Caco-2 (cell line): ENCODE data around the gene KIF3A. TPM values are rescaled to one million over a fixed set of nuclear protein-coding genes. Genes with fewer than 3 reads are reported as not detected.

Source experiments
- BruUV-seq: library from RNA; stranded (reverse); fragments of 400-500 nt; replicated peaks from 2 replicates; lab custom pipeline; 2021; lab: Mats Ljungman, UMichigan
- CTCF ChIA-PET: fragments of 300-600 bp; sonication (Branson Sonifier 250); formaldehyde crosslinking; loops from one replicate; lab custom pipeline; 2022; ENCODE audit warnings: antibody characterized with exemption; lab: Charles Lee
- POLR2A ChIA-PET: fragments of 300-600 bp; sonication (Branson Sonifier 250); formaldehyde crosslinking; loops from one replicate; lab custom pipeline; 2022; ENCODE audit warnings: antibody characterized with exemption; lab: Charles Lee
- DNase-seq, 2 experiments: peaks; one replicate each; pipeline versions ENCODE4 v3.0.0 to v3.0.0-alpha.2; 2020 to 2022
- H3K27me3 ChIP-seq: replicated peaks from 2 replicates; pipeline ENCODE4 v1.6.0; 2011; ENCODE audit warnings: low read length; ENCODE audit not compliant: control insufficient read depth, insufficient read depth
- H3K36me3 ChIP-seq: 2 replicates; pipeline ENCODE4 v1.5.1; 2011; ENCODE audit warnings: low read length; ENCODE audit not compliant: control insufficient read depth, insufficient read depth
- H3K4me1 ChIP-seq: fragments of 250-450 bp; sonication (Bioruptor Pico); 2 replicates; pipeline ENCODE4 v1.5.1; 2020; ENCODE audit warnings: mild to moderate bottlenecking
- H3K4me3 ChIP-seq: 2 replicates; pipeline ENCODE4 v1.5.1; 2011; ENCODE audit warnings: low read depth, mild to moderate bottlenecking, control low read depth, low read length
- H3K9me3 ChIP-seq: fragments of 250-450 bp; sonication (Bioruptor Pico); 2 replicates; pipeline ENCODE4 v1.5.1; 2020; ENCODE audit warnings: mild to moderate bottlenecking, moderate library complexity
- H3K27ac Mint-ChIP-seq: one replicate; pipeline ENCODE4 v1.8.0; 2022; ENCODE audit warnings: mixed read lengths; ENCODE audit not compliant: unreplicated experiment
- H3K27me3 Mint-ChIP-seq: one replicate; pipeline ENCODE4 v1.8.0; 2022; ENCODE audit warnings: mixed read lengths; ENCODE audit not compliant: insufficient read depth, unreplicated experiment
- H3K36me3 Mint-ChIP-seq: one replicate; pipeline ENCODE4 v1.8.0; 2022; ENCODE audit warnings: mild to moderate bottlenecking, mixed read lengths; ENCODE audit not compliant: insufficient read depth, unreplicated experiment
- H3K4me1 Mint-ChIP-seq: one replicate; pipeline ENCODE4 v1.8.0; 2022; ENCODE audit warnings: low read depth, mixed read lengths; ENCODE audit not compliant: unreplicated experiment
- H3K4me3 Mint-ChIP-seq: one replicate; pipeline ENCODE4 v1.8.0; 2022; ENCODE audit warnings: mild to moderate bottlenecking, moderate library complexity, mixed read lengths; ENCODE audit not compliant: unreplicated experiment
- H3K9me3 Mint-ChIP-seq: one replicate; pipeline ENCODE4 v1.8.0; 2022; ENCODE audit warnings: mixed read lengths; ENCODE audit not compliant: unreplicated experiment
- intact Hi-C: fragments of 100-400 bp; cut with micrococcal nuclease; formaldehyde crosslinking; loops from one replicate; pipeline ENCODE4 v1.10.0; 2022; ENCODE audit not compliant: unreplicated experiment
- total RNA-seq: library from RNA; stranded (reverse); gene quantifications from 2 replicates; pipeline ENCODE4 v1.2.3, GENCODE V29; 2022
- TF ChIP-seq, protein P1 (sequence below), 2 experiments: fragments of 200-600 bp in 1 of 2; IDR thresholded peaks; 1 replicate in 1 of 2; 2 replicates in 1 of 2; pipeline versions ENCODE4 v1.5.1 to v1.8.0; 2011 to 2022; ENCODE audit warnings: antibody characterized with exemption in 1 of 2, control low read depth in 1 of 2, inconsistent platforms in 1 of 2, low read depth in 1 of 2, low read length in 1 of 2, mild to moderate bottlenecking in 1 of 2, moderate library complexity in 1 of 2; ENCODE audit not compliant: insufficient read depth in 1 of 2, severe bottlenecking in 1 of 2, unreplicated experiment in 1 of 2

KIF3A gene
- total RNA-seq, 1 experiment from 2014 or later, result 12.7 TPM

GRCh38 chr5:132680780-132681475 lies 56.4 kb downstream of the KIF3A start:
- no TSS peak for BruUV-seq
- no peaks in the 10 kb centered on the region for H3K27me3 ChIP-seq
- no peak overlapping the region for H3K4me3 ChIP-seq
- H3K27ac Mint-ChIP-seq, result no peak overlapping the region
- no peaks in the 10 kb centered on the region for H3K9me3 ChIP-seq
- CTCF ChIA-PET, result no interaction called here
- no peaks in the 10 kb centered on the region for H3K27me3 Mint-ChIP-seq
- TF ChIP-seq, protein P1, sequence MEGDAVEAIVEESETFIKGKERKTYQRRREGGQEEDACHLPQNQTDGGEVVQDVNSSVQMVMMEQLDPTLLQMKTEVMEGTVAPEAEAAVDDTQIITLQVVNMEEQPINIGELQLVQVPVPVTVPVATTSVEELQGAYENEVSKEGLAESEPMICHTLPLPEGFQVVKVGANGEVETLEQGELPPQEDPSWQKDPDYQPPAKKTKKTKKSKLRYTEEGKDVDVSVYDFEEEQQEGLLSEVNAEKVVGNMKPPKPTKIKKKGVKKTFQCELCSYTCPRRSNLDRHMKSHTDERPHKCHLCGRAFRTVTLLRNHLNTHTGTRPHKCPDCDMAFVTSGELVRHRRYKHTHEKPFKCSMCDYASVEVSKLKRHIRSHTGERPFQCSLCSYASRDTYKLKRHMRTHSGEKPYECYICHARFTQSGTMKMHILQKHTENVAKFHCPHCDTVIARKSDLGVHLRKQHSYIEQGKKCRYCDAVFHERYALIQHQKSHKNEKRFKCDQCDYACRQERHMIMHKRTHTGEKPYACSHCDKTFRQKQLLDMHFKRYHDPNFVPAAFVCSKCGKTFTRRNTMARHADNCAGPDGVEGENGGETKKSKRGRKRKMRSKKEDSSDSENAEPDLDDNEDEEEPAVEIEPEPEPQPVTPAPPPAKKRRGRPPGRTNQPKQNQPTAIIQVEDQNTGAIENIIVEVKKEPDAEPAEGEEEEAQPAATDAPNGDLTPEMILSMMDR (IDR thresholded peaks at IDR 0.05; ENCODE audit: insufficient read depth in 1 of 2, low read depth in 1 of 2, low read length in 1 of 2, severe bottlenecking in 1 of 2, unreplicated experiment in 1 of 2), result no peak
- POLR2A ChIA-PET, result no interaction called here
- no peak for DNase-seq
- no peaks in the 10 kb centered on the region for H3K4me1 Mint-ChIP-seq
- no peaks in the 10 kb centered on the region for H3K36me3 ChIP-seq
- peaks cover 5% of the 10 kb centered on the region; the same call in 1 of the 2 replicates for H3K4me1 ChIP-seq
- intact Hi-C loops, result no loop called here
- H3K36me3 Mint-ChIP-seq, result no peaks in the 10 kb centered on the region
- no peak overlapping the region for H3K4me3 Mint-ChIP-seq
- no peaks in the 10 kb centered on the region for H3K9me3 Mint-ChIP-seq

GRCh38 chr5:132679717-132680380 lies 57.5 kb downstream of the KIF3A start:
- H3K4me3 ChIP-seq, result no peak overlapping the region
- TF ChIP-seq, protein P1 (IDR thresholded peaks at IDR 0.05; ENCODE audit: insufficient read depth in 1 of 2, low read depth in 1 of 2, low read length in 1 of 2, severe bottlenecking in 1 of 2, unreplicated experiment in 1 of 2), result no peak
- H3K36me3 ChIP-seq, result no peaks in the 10 kb centered on the region
- POLR2A ChIA-PET, result no interaction called here
- H3K9me3 ChIP-seq, result no peaks in the 10 kb centered on the region
- DNase-seq, result no peak
- Mint-ChIP-seq H3K27me3 (no peaks in the 10 kb centered on the region), H3K4me1 (no peaks in the 10 kb centered on the region), H3K4me3 (no peak overlapping the region), H3K27ac (no peak overlapping the region), H3K36me3 (no peaks in the 10 kb centered on the region), H3K9me3 (no peaks in the 10 kb centered on the region)
- intact Hi-C loops, result loop anchor here (10.0 kb wide), 1 partner anchor 155 kb away; no protein-coding TSS in a partner anchor
- no TSS peak for BruUV-seq
- CTCF ChIA-PET, result no interaction called here
- peaks cover 5% of the 10 kb centered on the region; the same call in 1 of the 2 replicates for H3K4me1 ChIP-seq
- no peaks in the 10 kb centered on the region for H3K27me3 ChIP-seq

DNA sequence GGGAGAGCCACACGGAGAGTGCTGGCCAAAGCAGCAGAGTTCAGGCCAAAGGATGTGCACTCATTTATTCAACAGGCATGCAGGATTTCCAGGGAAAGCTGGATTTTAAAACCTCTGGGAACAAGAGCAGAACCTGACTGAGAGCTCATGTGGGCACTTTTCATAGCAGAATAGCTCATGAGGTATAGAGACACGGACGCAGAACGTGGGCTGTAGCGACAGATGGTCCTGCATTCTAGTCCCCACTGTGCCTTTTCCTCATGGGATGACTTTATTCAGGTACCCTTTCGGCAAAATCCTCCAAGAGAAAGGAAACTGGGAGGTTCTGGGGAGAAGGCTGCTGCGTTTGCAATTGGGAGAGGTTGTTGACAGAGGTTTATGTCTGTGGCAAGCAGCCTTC lies 58.2 kb downstream of the KIF3A start:
- Mint-ChIP-seq H3K4me3 (no peak overlapping the region), H3K27ac (no peak overlapping the region), H3K36me3 (no peaks in the 10 kb centered on the region), H3K27me3 (no peaks in the 10 kb centered on the region), H3K9me3 (no peaks in the 10 kb centered on the region), H3K4me1 (no peaks in the 10 kb centered on the region)
- peaks cover 5% of the 10 kb centered on the region; the same call in 1 of the 2 replicates for H3K4me1 ChIP-seq
- BruUV-seq, result no TSS peak
- TF ChIP-seq, protein P1 (IDR thresholded peaks at IDR 0.05; ENCODE audit: insufficient read depth in 1 of 2, low read depth in 1 of 2, low read length in 1 of 2, severe bottlenecking in 1 of 2, unreplicated experiment in 1 of 2), result no peak
- CTCF ChIA-PET, result interaction anchor here (0.6 kb wide), 1 partner anchor 183 kb away, joined by 5 read pairs; no protein-coding TSS in a partner anchor
- DNase-seq, result no peak
- POLR2A ChIA-PET, result no interaction called here
- intact Hi-C loops, result loop anchor here (10.0 kb wide), 1 partner anchor 154 kb away; no protein-coding TSS in a partner anchor
- H3K9me3 ChIP-seq, result no peaks in the 10 kb centered on the region
- no peaks in the 10 kb centered on the region for H3K36me3 ChIP-seq
- H3K27me3 ChIP-seq, result no peaks in the 10 kb centered on the region
- H3K4me3 ChIP-seq, result no peak overlapping the region
